GM23338 (cell line): ENCODE measurements around the gene NOMO2. TPM values are rescaled to one million over a fixed set of nuclear protein-coding genes. Genes with fewer than 3 reads are reported as not detected.
"Not testable (repeated sequence)": the region's sequence is repeated elsewhere in the genome, so short reads cannot be mapped to it uniquely, and the experiment has no call there.

Experiments
- ATAC-seq: fragments of 200-7000 bp; cut with Tn5 transposase; 3 replicates; pipeline ENCODE4 v1.9.1; 2020
- DNase-seq: peaks from one replicate; pipeline ENCODE4 v3.0.0-alpha.2; 2015; ENCODE audit warnings: low spot score
- H2AFZ ChIP-seq: fragments of 200-600 bp; sonication (generic); 2 replicates; pipeline ENCODE4 v1.8.0; 2016; ENCODE audit warnings: antibody characterized with exemption, mild to moderate bottlenecking, moderate library complexity
- H3F3A ChIP-seq: fragments of 200-600 bp; sonication (generic); replicated peaks from 2 replicates; pipeline ENCODE4 v1.8.0; 2017; ENCODE audit warnings: antibody characterized with exemption, mixed run types, low read depth
- H3K27ac ChIP-seq: fragments of 200-600 bp; sonication (generic); 2 replicates; pipeline ENCODE4 v1.6.1; 2016; ENCODE audit warnings: low read depth
- H3K27me3 ChIP-seq: fragments of 200-600 bp; sonication (generic); 2 replicates; pipeline ENCODE4 v1.8.0; 2016; ENCODE audit warnings: mild to moderate bottlenecking, mixed run types, moderate library complexity; ENCODE audit not compliant: insufficient read depth
- H3K36me3 ChIP-seq: fragments of 200-600 bp; sonication (generic); 2 replicates; pipeline ENCODE4 v1.8.0; 2016; ENCODE audit warnings: mild to moderate bottlenecking; ENCODE audit not compliant: insufficient read depth
- H3K4me1 ChIP-seq: fragments of 200-600 bp; sonication (generic); 2 replicates; pipeline ENCODE4 v1.8.0; 2016; ENCODE audit warnings: mild to moderate bottlenecking, moderate library complexity; ENCODE audit not compliant: insufficient read depth
- H3K4me2 ChIP-seq: fragments of 200-600 bp; sonication (generic); 2 replicates; pipeline ENCODE4 v1.7.1; 2017; ENCODE audit warnings: mixed run types
- H3K4me3 ChIP-seq: fragments of 200-600 bp; sonication (generic); 2 replicates; pipeline ENCODE4 v1.6.1; 2016; ENCODE audit warnings: mixed run types
- H3K79me2 ChIP-seq: fragments of 200-600 bp; sonication (generic); replicated peaks from 2 replicates; pipeline ENCODE4 v1.8.0; 2017; ENCODE audit warnings: mild to moderate bottlenecking; ENCODE audit not compliant: insufficient read depth
- H3K9me2 ChIP-seq: fragments of 200-600 bp; sonication (generic); 2 replicates; pipeline ENCODE4 v1.8.0; 2017; ENCODE audit not compliant: insufficient read depth
- H4K20me1 ChIP-seq: fragments of 200-600 bp; sonication (generic); replicated peaks from 2 replicates; pipeline ENCODE4 v1.8.0; 2017; ENCODE audit warnings: mild to moderate bottlenecking; ENCODE audit not compliant: insufficient read depth
- H3K27ac Mint-ChIP-seq: 2 replicates; pipeline ENCODE4 v1.8.0; 2020; ENCODE audit warnings: inconsistent platforms, mild to moderate bottlenecking, moderate library complexity, mixed read lengths
- H3K27me3 Mint-ChIP-seq: 3 replicates; pipeline ENCODE4 v1.8.0; 2022; ENCODE audit warnings: low read depth, mild to moderate bottlenecking, moderate library complexity, mixed read lengths, inconsistent platforms; ENCODE audit not compliant: insufficient read depth, poor library complexity
- H3K36me3 Mint-ChIP-seq: 3 replicates; pipeline ENCODE4 v1.8.0; 2021; ENCODE audit warnings: low read depth, mild to moderate bottlenecking, inconsistent platforms, moderate library complexity, mixed read lengths
- H3K4me1 Mint-ChIP-seq: 3 replicates; pipeline ENCODE4 v1.8.0; 2020; ENCODE audit warnings: mild to moderate bottlenecking, inconsistent platforms, mixed read lengths
- H3K4me3 Mint-ChIP-seq: 3 replicates; pipeline ENCODE4 v1.8.0; 2021; ENCODE audit warnings: moderate library complexity, mild to moderate bottlenecking, inconsistent platforms, mixed read lengths
- H3K9me3 Mint-ChIP-seq: 3 replicates; pipeline ENCODE4 v1.8.0; 2020; ENCODE audit warnings: moderate library complexity, mild to moderate bottlenecking, inconsistent platforms, mixed read lengths
- polyA plus RNA-seq: library from polyadenylated mRNA; unstranded; fragments of >200 nt; fragmentation: Nextera tagmentation; extraction: Ambion mirVana; gene quantifications from 2 replicates; pipeline ENCODE4 v1.2.1, GENCODE V29; 2016
- total RNA-seq: library from RNA; depleted of rRNA; stranded (reverse); fragments of >200 nt; shearing (Covaris generic); gene quantifications from 2 replicates; pipeline ENCODE4 v1.2.3, GENCODE V29; 2014

The NOMO2 gene
- total and polyA plus RNA-seq, 2 experiments from 2014 or later, result 58.7 to 95.6 TPM

GRCh38 chr16:18570529-18571306 is 8.8 kb upstream of the NOMO2 start:
- H3K9me2 ChIP-seq, H3K9me3 Mint-ChIP-seq: not testable (repeated sequence)
- peak; percentile 89 for ATAC-seq

GRCh38 chr16:18560416-18561220 is 1.3 kb downstream of the NOMO2 start:
- H2AFZ ChIP-seq, H3K36me3 ChIP-seq, H3K4me1 Mint-ChIP-seq, H3K36me3 Mint-ChIP-seq, H3K27ac ChIP-seq, H3K27ac Mint-ChIP-seq, H3K9me3 Mint-ChIP-seq, H3K27me3 ChIP-seq, DNase-seq, H3K4me1 ChIP-seq, H3F3A ChIP-seq, ATAC-seq, H3K27me3 Mint-ChIP-seq, H4K20me1 ChIP-seq, H3K9me2 ChIP-seq: not testable (repeated sequence)
- Histone ChIP-seq H3K4me3 (peak overlapping the region; percentile 51), H3K79me2 (peaks cover 14% of the 10 kb centered on the region), H3K4me2 (peak overlapping the region; percentile 74)
- H3K4me3 Mint-ChIP-seq, result peak overlapping the region; percentile 62

More at GRCh38 chr16:18570529-18571306, 8.8 kb upstream of the NOMO2 start:
- not testable (repeated sequence) for H3K27ac ChIP-seq, H3K36me3 ChIP-seq, H3K27me3 Mint-ChIP-seq, H4K20me1 ChIP-seq, DNase-seq, H3K36me3 Mint-ChIP-seq, H2AFZ ChIP-seq, H3K27ac Mint-ChIP-seq, H3K4me1 ChIP-seq, H3K27me3 ChIP-seq, H3K79me2 ChIP-seq, H3F3A ChIP-seq, H3K4me1 Mint-ChIP-seq
- H3K4me3 ChIP-seq, result peak overlapping the region; percentile 49
- peak overlapping the region; percentile 48; the same call in 2 of the 3 replicates for H3K4me3 Mint-ChIP-seq
- peak overlapping the region; percentile 57; the same call in 1 of the 2 replicates for H3K4me2 ChIP-seq

GRCh38 chr16:18553671-18554070 is 8.2 kb downstream of the NOMO2 start:
- not testable (repeated sequence) for H3K4me3 Mint-ChIP-seq, H3K4me1 ChIP-seq, H3K36me3 ChIP-seq, H3K9me3 Mint-ChIP-seq, H4K20me1 ChIP-seq, H3K79me2 ChIP-seq, H3K9me2 ChIP-seq, H3F3A ChIP-seq, H3K27ac ChIP-seq, H3K4me1 Mint-ChIP-seq, H3K27ac Mint-ChIP-seq, H2AFZ ChIP-seq, H3K36me3 Mint-ChIP-seq, DNase-seq, ATAC-seq, H3K4me2 ChIP-seq, H3K4me3 ChIP-seq, H3K27me3 Mint-ChIP-seq, H3K27me3 ChIP-seq

- not testable (repeated sequence) for H2AFZ ChIP-seq, H3K27ac Mint-ChIP-seq, H3K36me3 Mint-ChIP-seq, ATAC-seq, H3K4me3 Mint-ChIP-seq, H3F3A ChIP-seq, DNase-seq, H3K27ac ChIP-seq, H3K27me3 Mint-ChIP-seq, H3K4me3 ChIP-seq, H3K9me3 Mint-ChIP-seq, H3K27me3 ChIP-seq, H3K4me1 ChIP-seq, H3K4me1 Mint-ChIP-seq, H3K36me3 ChIP-seq, H3K9me2 ChIP-seq, H4K20me1 ChIP-seq, H3K79me2 ChIP-seq, H3K4me2 ChIP-seq
Measured at GRCh38 chr16:18547382-18547781, 14.5 kb downstream of the NOMO2 start.

GRCh38 chr16:18546853-18547252 is 15.0 kb downstream of the NOMO2 start:
- not testable (repeated sequence) for H3K4me1 ChIP-seq, H3K36me3 Mint-ChIP-seq, DNase-seq, H3K79me2 ChIP-seq, H3F3A ChIP-seq, H3K27me3 Mint-ChIP-seq, H3K4me3 ChIP-seq, H3K27ac ChIP-seq, H3K27me3 ChIP-seq, ATAC-seq, H3K9me3 Mint-ChIP-seq, H3K4me2 ChIP-seq, H3K4me3 Mint-ChIP-seq, H3K36me3 ChIP-seq, H3K9me2 ChIP-seq, H3K27ac Mint-ChIP-seq, H3K4me1 Mint-ChIP-seq, H2AFZ ChIP-seq, H4K20me1 ChIP-seq

- H3K27me3 Mint-ChIP-seq, H3K4me3 ChIP-seq, DNase-seq, H3K27ac Mint-ChIP-seq, ATAC-seq, H3K36me3 Mint-ChIP-seq, H3K36me3 ChIP-seq, H2AFZ ChIP-seq, H3K27ac ChIP-seq, H3K27me3 ChIP-seq, H3K4me3 Mint-ChIP-seq, H3K79me2 ChIP-seq, H3K4me2 ChIP-seq, H3K9me3 Mint-ChIP-seq, H3K4me1 Mint-ChIP-seq, H3K9me2 ChIP-seq, H4K20me1 ChIP-seq, H3F3A ChIP-seq, H3K4me1 ChIP-seq: not testable (repeated sequence)
Measured at GRCh38 chr16:18544232-18545081, 17.4 kb downstream of the NOMO2 start.
